Hepatocyte (in vitro differentiated cells): ENCODE results near the gene SLF2. TPM values are rescaled to one million over a fixed set of nuclear protein-coding genes. Genes with fewer than 3 reads are reported as not detected.

Source experiments
- DNase-seq: peaks from one replicate; pipeline ENCODE4 v3.0.0-alpha.2; 2016; ENCODE audit warnings: low spot score
- H2AFZ ChIP-seq: fragments of 200-600 bp; sonication (generic); 2 replicates; pipeline ENCODE4 v1.6.0; 2016; ENCODE audit warnings: antibody characterized with exemption, mild to moderate bottlenecking
- H3K27ac ChIP-seq: fragments of 200-600 bp; sonication (generic); 2 replicates; pipeline ENCODE4 v1.5.1; 2016; ENCODE audit warnings: mild to moderate bottlenecking
- H3K27me3 ChIP-seq: fragments of 200-600 bp; sonication (generic); 2 replicates; pipeline ENCODE4 v1.6.1; 2016
- H3K36me3 ChIP-seq: fragments of 200-600 bp; sonication (generic); replicated peaks from 2 replicates; pipeline ENCODE4 v1.5.1; 2016; ENCODE audit warnings: low read depth; ENCODE audit not compliant: insufficient read depth
- H3K4me1 ChIP-seq: fragments of 200-600 bp; sonication (generic); 2 replicates; pipeline ENCODE4 v1.5.1; 2016; ENCODE audit warnings: mild to moderate bottlenecking, moderate library complexity; ENCODE audit not compliant: insufficient read depth
- H3K4me2 ChIP-seq: fragments of 200-600 bp; sonication (generic); 2 replicates; pipeline ENCODE4 v1.6.0; 2016
- H3K4me3 ChIP-seq: fragments of 200-600 bp; sonication (generic); 2 replicates; pipeline ENCODE4 v1.5.1; 2016; ENCODE audit warnings: mild to moderate bottlenecking
- H3K79me2 ChIP-seq: fragments of 200-600 bp; sonication (generic); 2 replicates; pipeline ENCODE4 v1.6.0; 2017; ENCODE audit warnings: mild to moderate bottlenecking
- H3K9me2 ChIP-seq: fragments of 200-600 bp; sonication (generic); replicated peaks from 2 replicates; pipeline ENCODE4 v1.6.0; 2017; ENCODE audit warnings: mild to moderate bottlenecking; ENCODE audit not compliant: insufficient read depth
- H3K9me3 ChIP-seq: fragments of 200-600 bp; sonication (generic); 2 replicates; pipeline ENCODE4 v1.5.1; 2016; ENCODE audit warnings: low read depth, mild to moderate bottlenecking
- H4K20me1 ChIP-seq: fragments of 200-600 bp; sonication (generic); 2 replicates; pipeline ENCODE4 v1.6.0; 2016; ENCODE audit warnings: mild to moderate bottlenecking; ENCODE audit not compliant: insufficient read depth, poor library complexity, severe bottlenecking
- EZH2 ChIP-seq: fragments of 200-600 bp; sonication (generic); IDR thresholded peaks from 2 replicates; pipeline ENCODE4 v1.6.1; 2016; ENCODE audit warnings: antibody characterized with exemption, mild to moderate bottlenecking, borderline replicate concordance
- EZH2phosphoT487 ChIP-seq: fragments of 200-600 bp; sonication (generic); IDR thresholded peaks from one replicate; pipeline ENCODE4 v1.6.1; 2018; ENCODE audit warnings: antibody characterized with exemption, mild to moderate bottlenecking, low read depth, moderate library complexity; ENCODE audit not compliant: unreplicated experiment, severe bottlenecking
- WGBS: methylation state at CpG from one replicate; pipeline ENCODE4 v1.1.6; 2016; ENCODE audit warnings: low lambda C conversion rate; ENCODE audit errors: missing lambda C conversion rate; 5-methylcytosine and 5-hydroxymethylcytosine counted together
- polyA plus RNA-seq: library from polyadenylated mRNA; unstranded; fragments of >200 nt; fragmentation: Nextera tagmentation; extraction: Ambion mirVana; gene quantifications from 2 replicates; pipeline ENCODE4 v1.2.1, GENCODE V29; 2016
- total RNA-seq: library from RNA; depleted of rRNA; stranded (reverse); fragments of >200 nt; gene quantifications from 2 replicates; pipeline ENCODE4 v1.2.3, GENCODE V29; 2014
- TF ChIP-seq, protein P1 (sequence below): fragments of 200-600 bp; sonication (generic); IDR thresholded peaks from 2 replicates; pipeline ENCODE4 v1.5.1; 2016; ENCODE audit warnings: antibody characterized with exemption, mild to moderate bottlenecking; ENCODE audit not compliant: poor library complexity

SLF2 gene
- total and polyA plus RNA-seq, 2 experiments from 2014 or later = 11.7 to 23.5 TPM

GRCh38 chr10:101000915-101001658 is 88.3 kb downstream of the SLF2 start:
- peak overlapping the region; percentile 92 for H3K4me3 ChIP-seq
- peak; percentile 86 for DNase-seq
- H3K27ac ChIP-seq = peak overlapping the region; percentile 99
- H3K4me2 ChIP-seq = peak overlapping the region; percentile 99
- TF ChIP-seq EZH2 (no peak), EZH2phosphoT487 (no peak)
- TF ChIP-seq, protein P1, sequence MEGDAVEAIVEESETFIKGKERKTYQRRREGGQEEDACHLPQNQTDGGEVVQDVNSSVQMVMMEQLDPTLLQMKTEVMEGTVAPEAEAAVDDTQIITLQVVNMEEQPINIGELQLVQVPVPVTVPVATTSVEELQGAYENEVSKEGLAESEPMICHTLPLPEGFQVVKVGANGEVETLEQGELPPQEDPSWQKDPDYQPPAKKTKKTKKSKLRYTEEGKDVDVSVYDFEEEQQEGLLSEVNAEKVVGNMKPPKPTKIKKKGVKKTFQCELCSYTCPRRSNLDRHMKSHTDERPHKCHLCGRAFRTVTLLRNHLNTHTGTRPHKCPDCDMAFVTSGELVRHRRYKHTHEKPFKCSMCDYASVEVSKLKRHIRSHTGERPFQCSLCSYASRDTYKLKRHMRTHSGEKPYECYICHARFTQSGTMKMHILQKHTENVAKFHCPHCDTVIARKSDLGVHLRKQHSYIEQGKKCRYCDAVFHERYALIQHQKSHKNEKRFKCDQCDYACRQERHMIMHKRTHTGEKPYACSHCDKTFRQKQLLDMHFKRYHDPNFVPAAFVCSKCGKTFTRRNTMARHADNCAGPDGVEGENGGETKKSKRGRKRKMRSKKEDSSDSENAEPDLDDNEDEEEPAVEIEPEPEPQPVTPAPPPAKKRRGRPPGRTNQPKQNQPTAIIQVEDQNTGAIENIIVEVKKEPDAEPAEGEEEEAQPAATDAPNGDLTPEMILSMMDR = no peak
- WGBS = 27% methylated on average over 8 of the region's 12 CpGs
- H3K79me2 ChIP-seq = peaks cover 53% of the 10 kb centered on the region
- H4K20me1 ChIP-seq = peaks cover 10% of the 10 kb centered on the region
- peaks cover 27% of the 10 kb centered on the region for H3K4me1 ChIP-seq
- H3K36me3 ChIP-seq = no peaks in the 10 kb centered on the region
- no peaks in the 10 kb centered on the region for H3K9me2 ChIP-seq
- H2AFZ ChIP-seq = no peak overlapping the region
- no peaks in the 10 kb centered on the region for H3K27me3 ChIP-seq
- no peaks in the 10 kb centered on the region for H3K9me3 ChIP-seq

GRCh38 chr10:101001659-101002035 is 88.9 kb downstream of the SLF2 start:
- no peaks in the 10 kb centered on the region for H3K9me2 ChIP-seq
- H3K4me3 ChIP-seq = no peak overlapping the region
- peaks cover 22% of the 10 kb centered on the region for H3K4me1 ChIP-seq
- H3K4me2 ChIP-seq = peak overlapping the region; percentile 99
- TF ChIP-seq, protein P1 = no peak
- TF ChIP-seq EZH2 (no peak), EZH2phosphoT487 (no peak)
- DNase-seq = no peak
- H3K27ac ChIP-seq = peak overlapping the region; percentile 99
- H2AFZ ChIP-seq = no peak overlapping the region
- no peaks in the 10 kb centered on the region for H3K36me3 ChIP-seq
- peaks cover 53% of the 10 kb centered on the region for H3K79me2 ChIP-seq
- peaks cover 10% of the 10 kb centered on the region for H4K20me1 ChIP-seq
- H3K9me3 ChIP-seq = no peaks in the 10 kb centered on the region
- H3K27me3 ChIP-seq = no peaks in the 10 kb centered on the region
- WGBS = 79% methylated on average over 5 of the region's 5 CpGs

- Histone ChIP-seq H3K9me2 (no peaks in the 10 kb centered on the region), H3K9me3 (no peaks in the 10 kb centered on the region), H3K36me3 (no peaks in the 10 kb centered on the region), H3K27me3 (no peaks in the 10 kb centered on the region), H3K79me2 (peaks cover 53% of the 10 kb centered on the region), H3K4me2 (peak overlapping the region; percentile 99), H3K27ac (peak overlapping the region; percentile 99), H4K20me1 (peaks cover 10% of the 10 kb centered on the region), H3K4me3 (no peak overlapping the region), H2AFZ (no peak overlapping the region), H3K4me1 (peaks cover 19% of the 10 kb centered on the region)
- DNase-seq = no peak
- WGBS = 95% methylated on average over 11 of the region's 11 CpGs
- TF ChIP-seq EZH2phosphoT487 (no peak), EZH2 (no peak)
- TF ChIP-seq, protein P1 = no peak
Measured at GRCh38 chr10:101002456-101002855, 89.7 kb downstream of the SLF2 start.
